Liver (tissue), 3 donors: Measurements from ENCODE around the gene PLXNA2.

Experiments used
- ATF3 ChIP-seq: IDR thresholded peaks from 2 replicates; pipeline ENCODE4 v1.6.1; 2016; ENCODE audit warnings: antibody characterized with exemption
- CTCF ChIP-seq: fragments of 150-350 bp; IDR thresholded peaks from 2 replicates; pipeline ENCODE4 v1.5.1; 2017; ENCODE audit warnings: improper control_type of control experiment, low read depth, low read length; ENCODE audit not compliant: missing input control
- EGR1 ChIP-seq, 2 donors: IDR thresholded peaks; 2 replicates each; pipeline ENCODE4 v1.6.1; 2016 to 2018; ENCODE audit warnings: antibody characterized with exemption in 2 of 2, low read depth in 2 of 2
- FOXA1 ChIP-seq: IDR thresholded peaks from 2 replicates; pipeline ENCODE4 v1.6.1; 2016; ENCODE audit warnings: antibody characterized with exemption
- GABPA ChIP-seq, 2 donors: IDR thresholded peaks in 1 of 2; conservative IDR thresholded peaks in 1 of 2; 2 replicates each; pipeline ENCODE4 v1.6.1; 2016; ENCODE audit warnings: antibody characterized with exemption in 2 of 2, mild to moderate bottlenecking in 1 of 2, moderate library complexity in 1 of 2
- JUND ChIP-seq, 2 donors: IDR thresholded peaks; 2 replicates each; pipeline ENCODE4 v1.6.1; 2016; ENCODE audit warnings: antibody characterized with exemption in 2 of 2
- MAX ChIP-seq: IDR thresholded peaks from 2 replicates; pipeline ENCODE4 v1.6.1; 2016; ENCODE audit warnings: antibody characterized with exemption
- RXRA ChIP-seq, 2 donors: IDR thresholded peaks; 2 replicates each; pipeline ENCODE4 v1.6.1; 2017 to 2018; ENCODE audit warnings: antibody characterized with exemption in 2 of 2, mild to moderate bottlenecking in 1 of 2
- TAF1 ChIP-seq: conservative IDR thresholded peaks from 2 replicates; pipeline ENCODE4 v1.6.1; 2016; ENCODE audit warnings: antibody characterized with exemption, mild to moderate bottlenecking
- ZBTB33 ChIP-seq: IDR thresholded peaks from 2 replicates; pipeline ENCODE4 v1.6.1; 2016; ENCODE audit warnings: antibody characterized with exemption
- donor health status: healthy.
- donor health status: healthy.

- TF ChIP-seq MAX (no peak), RXRA (IDR thresholded peaks at IDR 0.05) (no peak), CTCF (no peak), GABPA (IDR thresholded peaks at IDR 0.05 in 1 of 2, conservative IDR thresholded peaks at IDR 0.05 in 1 of 2) (no peak), ZBTB33 (no peak), ATF3 (no peak), FOXA1 (no peak), JUND (IDR thresholded peaks at IDR 0.05) (no peak), EGR1 (IDR thresholded peaks at IDR 0.05; ENCODE audit: low read depth in 2 of 2) (no peak), TAF1 (no peak)
Measured at GRCh38 chr1:208161656-208162375, 82.4 kb downstream of the PLXNA2 start.
